Activated naive CD8-positive, alpha-beta T cell (primary cell): ENCODE results near the gene MRPL50.

Experiments used
- H3K27ac Mint-ChIP-seq: one replicate; pipeline ENCODE4 v1.8.0; 2021; ENCODE audit warnings: mixed read lengths
- H3K27me3 Mint-ChIP-seq: one replicate; pipeline ENCODE4 v1.8.0; 2021; ENCODE audit warnings: mixed read lengths
- H3K36me3 Mint-ChIP-seq: one replicate; pipeline ENCODE4 v1.8.0; 2021; ENCODE audit warnings: mixed read lengths
- H3K4me1 Mint-ChIP-seq: one replicate; pipeline ENCODE4 v1.8.0; 2021; ENCODE audit warnings: low read depth, mixed read lengths
- H3K4me3 Mint-ChIP-seq: one replicate; pipeline ENCODE4 v1.8.0; 2021; ENCODE audit warnings: mild to moderate bottlenecking, mixed read lengths
- H3K9me3 Mint-ChIP-seq: one replicate; pipeline ENCODE4 v1.8.0; 2021; ENCODE audit warnings: low read depth, mixed read lengths

MRPL50 gene

GRCh38 chr9:101372327-101373118 lies 25.9 kb downstream of the MRPL50 start:
- no peaks in the 10 kb centered on the region for H3K4me1 Mint-ChIP-seq
- H3K27ac Mint-ChIP-seq = no peak overlapping the region
- H3K4me3 Mint-ChIP-seq = no peak overlapping the region
- peaks cover 10% of the 10 kb centered on the region for H3K27me3 Mint-ChIP-seq
- peaks cover 2% of the 10 kb centered on the region for H3K36me3 Mint-ChIP-seq
- no peaks in the 10 kb centered on the region for H3K9me3 Mint-ChIP-seq

GRCh38 chr9:101371813-101372212 lies 26.6 kb downstream of the MRPL50 start:
- H3K36me3 Mint-ChIP-seq = peaks cover 2% of the 10 kb centered on the region
- H3K9me3 Mint-ChIP-seq = no peaks in the 10 kb centered on the region
- no peak overlapping the region for H3K4me3 Mint-ChIP-seq
- H3K4me1 Mint-ChIP-seq = no peaks in the 10 kb centered on the region
- H3K27me3 Mint-ChIP-seq = peaks cover 13% of the 10 kb centered on the region
- H3K27ac Mint-ChIP-seq = no peak overlapping the region

- H3K36me3 Mint-ChIP-seq = peaks cover 2% of the 10 kb centered on the region
- peaks cover 12% of the 10 kb centered on the region for H3K27me3 Mint-ChIP-seq
- no peaks in the 10 kb centered on the region for H3K4me1 Mint-ChIP-seq
- no peak overlapping the region for H3K4me3 Mint-ChIP-seq
- H3K27ac Mint-ChIP-seq = no peak overlapping the region
- H3K9me3 Mint-ChIP-seq = no peaks in the 10 kb centered on the region
Observed at GRCh38 chr9:101369884-101370531, 28.4 kb downstream of the MRPL50 start.

GRCh38 chr9:101369286-101369685 lies 29.1 kb downstream of the MRPL50 start:
- Mint-ChIP-seq H3K9me3 (no peaks in the 10 kb centered on the region), H3K4me1 (no peaks in the 10 kb centered on the region), H3K27me3 (peaks cover 12% of the 10 kb centered on the region), H3K36me3 (peaks cover 2% of the 10 kb centered on the region), H3K27ac (no peak overlapping the region), H3K4me3 (no peak overlapping the region)

- H3K4me3 Mint-ChIP-seq = no peak overlapping the region
- H3K36me3 Mint-ChIP-seq = peaks cover 2% of the 10 kb centered on the region
- peaks cover 14% of the 10 kb centered on the region for H3K27me3 Mint-ChIP-seq
- no peaks in the 10 kb centered on the region for H3K4me1 Mint-ChIP-seq
- H3K27ac Mint-ChIP-seq = no peak overlapping the region
- H3K9me3 Mint-ChIP-seq = no peaks in the 10 kb centered on the region
Observed at GRCh38 chr9:101367323-101367722, 31.1 kb downstream of the MRPL50 start.

- Mint-ChIP-seq H3K4me3 (no peak overlapping the region), H3K36me3 (peaks cover 2% of the 10 kb centered on the region), H3K4me1 (no peaks in the 10 kb centered on the region), H3K27me3 (peaks cover 10% of the 10 kb centered on the region), H3K27ac (no peak overlapping the region), H3K9me3 (no peaks in the 10 kb centered on the region)
Observed at GRCh38 chr9:101366038-101366756, 32.2 kb downstream of the MRPL50 start.

- Mint-ChIP-seq H3K36me3 (no peaks in the 10 kb centered on the region), H3K27ac (no peak overlapping the region), H3K9me3 (no peaks in the 10 kb centered on the region), H3K4me3 (no peak overlapping the region), H3K27me3 (peaks cover 6% of the 10 kb centered on the region), H3K4me1 (no peaks in the 10 kb centered on the region)
Observed at GRCh38 chr9:101365181-101365580, 33.2 kb downstream of the MRPL50 start.

GRCh38 chr9:101362450-101362849 lies 36.0 kb downstream of the MRPL50 start:
- H3K27me3 Mint-ChIP-seq = peaks cover 6% of the 10 kb centered on the region
- no peak overlapping the region for H3K27ac Mint-ChIP-seq
- H3K4me3 Mint-ChIP-seq = no peak overlapping the region
- H3K36me3 Mint-ChIP-seq = no peaks in the 10 kb centered on the region
- no peaks in the 10 kb centered on the region for H3K9me3 Mint-ChIP-seq
- no peaks in the 10 kb centered on the region for H3K4me1 Mint-ChIP-seq

GRCh38 chr9:101360647-101361046 lies 37.8 kb downstream of the MRPL50 start:
- Mint-ChIP-seq H3K9me3 (no peaks in the 10 kb centered on the region), H3K27ac (no peak overlapping the region), H3K36me3 (no peaks in the 10 kb centered on the region), H3K4me1 (no peaks in the 10 kb centered on the region), H3K4me3 (no peak overlapping the region), H3K27me3 (peaks cover 3% of the 10 kb centered on the region)

- no peak overlapping the region for H3K4me3 Mint-ChIP-seq
- H3K4me1 Mint-ChIP-seq = no peaks in the 10 kb centered on the region
- no peaks in the 10 kb centered on the region for H3K36me3 Mint-ChIP-seq
- H3K9me3 Mint-ChIP-seq = no peaks in the 10 kb centered on the region
- no peak overlapping the region for H3K27ac Mint-ChIP-seq
- H3K27me3 Mint-ChIP-seq = peaks cover 2% of the 10 kb centered on the region
Observed at GRCh38 chr9:101359679-101360078, 38.7 kb downstream of the MRPL50 start.

GRCh38 chr9:101356619-101357018 lies 41.8 kb downstream of the MRPL50 start:
- H3K27me3 Mint-ChIP-seq = peaks cover 2% of the 10 kb centered on the region
- H3K27ac Mint-ChIP-seq = no peak overlapping the region
- H3K9me3 Mint-ChIP-seq = no peaks in the 10 kb centered on the region
- no peaks in the 10 kb centered on the region for H3K4me1 Mint-ChIP-seq
- no peak overlapping the region for H3K4me3 Mint-ChIP-seq
- H3K36me3 Mint-ChIP-seq = no peaks in the 10 kb centered on the region

GRCh38 chr9:101354765-101355708 lies 43.4 kb downstream of the MRPL50 start:
- Mint-ChIP-seq H3K4me1 (no peaks in the 10 kb centered on the region), H3K27ac (no peak overlapping the region), H3K4me3 (no peak overlapping the region), H3K27me3 (peaks cover 2% of the 10 kb centered on the region), H3K9me3 (no peaks in the 10 kb centered on the region), H3K36me3 (no peaks in the 10 kb centered on the region)

GRCh38 chr9:101354143-101354764 lies 44.2 kb downstream of the MRPL50 start:
- Mint-ChIP-seq H3K4me3 (no peak overlapping the region), H3K27ac (no peak overlapping the region), H3K36me3 (no peaks in the 10 kb centered on the region), H3K9me3 (no peaks in the 10 kb centered on the region), H3K4me1 (no peaks in the 10 kb centered on the region), H3K27me3 (peaks cover 3% of the 10 kb centered on the region)

- no peaks in the 10 kb centered on the region for H3K9me3 Mint-ChIP-seq
- H3K27ac Mint-ChIP-seq = no peak overlapping the region
- H3K4me1 Mint-ChIP-seq = no peaks in the 10 kb centered on the region
- H3K36me3 Mint-ChIP-seq = no peaks in the 10 kb centered on the region
- H3K27me3 Mint-ChIP-seq = peaks cover 4% of the 10 kb centered on the region
- no peak overlapping the region for H3K4me3 Mint-ChIP-seq
Observed at GRCh38 chr9:101353683-101354082, 44.7 kb downstream of the MRPL50 start.
